Stimulated activated CD4-positive, alpha-beta T cell treated with anti-CD3 and anti-CD28 coated beads, Interleukin-15, amount 100 ng/mL, for 1 hour (primary cell): ENCODE measurements around the gene ERH.
A peak's percentile ranks its signal among the peaks of the same experiment; 100 is the strongest.

ENCODE experiments used
- DNase-seq, 2 donors: peaks; one replicate each; pipeline ENCODE4 v3.0.0-alpha.2; 2020; ENCODE audit warnings: low read depth in 1 of 2, low spot score in 1 of 2

The ERH gene

DNA sequence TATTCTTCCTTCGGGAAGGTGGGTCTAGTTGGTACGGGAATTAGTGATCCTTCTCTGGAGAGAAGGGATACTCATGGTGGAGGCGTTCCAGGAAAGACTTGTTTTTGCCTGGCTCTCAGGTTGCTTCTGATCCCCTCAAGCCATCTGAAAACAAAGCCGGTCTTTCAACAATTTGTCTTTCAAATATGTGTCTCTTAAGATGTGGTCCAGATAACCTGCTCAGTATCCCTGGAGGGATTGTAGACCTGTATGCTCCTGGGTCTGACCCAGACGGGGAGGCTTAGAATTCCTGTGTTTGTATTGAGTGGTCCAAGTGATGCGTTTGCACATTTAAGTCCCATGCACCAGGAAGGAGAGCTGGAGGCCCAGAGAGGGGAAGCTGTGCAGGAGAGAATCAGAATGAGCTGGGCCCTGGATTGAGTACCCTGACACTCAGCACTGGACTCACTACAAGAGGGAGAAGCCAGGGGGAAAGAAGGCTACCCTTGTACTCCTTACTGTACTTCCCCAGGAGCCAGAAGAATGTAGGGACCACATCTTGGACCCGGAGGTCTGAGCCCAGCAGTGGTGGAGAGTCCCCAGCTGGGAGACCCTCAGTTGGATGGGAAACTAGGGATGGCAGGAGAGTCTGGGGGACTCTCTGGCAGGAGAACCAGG is 40.4 kb downstream of the ERH start:
- no peak for DNase-seq

DNA sequence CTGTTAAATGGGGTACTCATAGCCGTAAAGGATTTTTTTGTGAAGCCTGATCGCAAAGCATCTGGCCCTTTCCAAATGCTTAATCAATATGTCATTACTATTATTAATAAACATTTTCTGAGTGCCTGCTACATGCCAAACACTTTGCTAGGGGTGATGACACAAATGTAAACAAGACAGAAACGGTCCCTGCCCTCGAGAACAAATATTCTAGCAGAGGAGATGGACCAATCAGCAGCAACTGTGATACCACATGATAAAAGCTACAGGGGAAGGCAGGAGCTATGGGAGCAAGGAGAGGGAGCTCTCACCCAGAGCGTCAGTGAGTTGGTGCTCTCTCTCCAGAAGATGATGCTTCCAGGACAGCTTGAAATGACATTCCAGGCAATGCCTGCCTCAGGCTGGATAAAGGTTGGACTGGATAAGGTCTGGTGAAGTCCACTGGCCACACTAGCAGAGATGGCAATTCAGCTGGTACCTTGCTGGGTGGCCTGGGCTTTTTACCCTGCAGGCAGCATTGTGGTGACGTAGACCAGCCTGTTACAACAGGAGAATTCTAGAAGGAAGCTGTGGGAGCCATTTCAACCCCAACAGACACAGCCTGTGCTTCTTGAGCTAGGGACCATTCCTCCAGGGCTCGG is 41.1 kb downstream of the ERH start:
- no peak for DNase-seq

DNA sequence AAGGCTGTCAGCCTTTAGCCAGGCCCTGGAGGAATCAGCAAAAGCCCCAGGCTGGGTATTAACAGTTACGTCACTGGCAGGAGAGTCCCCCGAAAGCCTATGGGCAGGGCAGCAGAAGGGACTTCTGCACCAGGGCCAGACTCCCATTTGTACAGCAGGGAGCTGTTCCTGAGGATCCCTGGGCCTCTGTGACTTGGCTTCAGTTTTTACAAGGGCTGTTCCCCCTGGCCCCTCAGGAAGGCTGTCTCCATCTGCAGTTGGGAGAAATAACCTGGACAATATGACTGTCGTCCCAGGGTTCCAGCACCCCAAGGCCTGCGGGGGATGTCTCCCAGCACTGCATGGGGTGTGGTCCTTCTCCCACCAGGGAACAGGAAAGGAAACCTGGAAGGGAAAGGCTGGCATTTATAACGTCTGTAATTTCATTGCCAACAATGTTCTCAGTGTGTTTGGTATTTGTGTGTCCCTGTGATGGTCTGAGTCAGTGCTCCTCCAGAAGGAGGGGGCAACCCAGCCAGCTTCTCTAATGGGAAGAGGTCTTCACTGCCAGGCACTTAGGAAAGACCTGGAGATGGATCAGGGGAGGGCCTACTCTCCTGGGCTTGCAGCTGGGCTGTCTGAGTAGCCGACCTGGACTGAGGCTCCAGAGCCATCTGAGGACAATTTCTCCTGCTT is 42.4 kb downstream of the ERH start:
- DNase-seq: no peak

DNA sequence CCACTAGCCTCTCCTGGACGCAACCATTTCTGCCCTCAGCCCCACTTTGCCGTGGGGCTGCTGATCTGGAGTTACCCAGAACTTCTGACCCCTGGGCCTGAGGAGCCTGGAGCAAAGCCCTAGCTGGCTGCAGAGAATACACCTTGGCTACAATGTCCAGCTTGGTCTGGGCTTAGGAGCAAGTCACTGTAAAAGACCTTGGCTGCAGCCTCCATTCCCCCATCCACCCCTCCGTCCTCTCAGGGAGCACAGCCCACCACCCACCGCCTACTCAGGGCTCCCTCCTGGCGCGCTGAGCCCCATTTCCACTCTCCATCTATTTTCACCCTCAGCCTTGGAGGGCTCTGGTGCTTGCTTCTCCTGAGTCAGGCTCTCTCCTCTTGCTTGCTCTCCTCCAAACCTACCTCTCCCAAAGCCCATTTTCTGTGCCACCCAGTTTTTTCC is 42.9 kb downstream of the ERH start:
- DNase-seq: no peak

- DNase-seq: peak; percentile 23 to 51
Observed at GRCh38 chr14:69354383-69355153, 43.5 kb downstream of the ERH start.

DNA sequence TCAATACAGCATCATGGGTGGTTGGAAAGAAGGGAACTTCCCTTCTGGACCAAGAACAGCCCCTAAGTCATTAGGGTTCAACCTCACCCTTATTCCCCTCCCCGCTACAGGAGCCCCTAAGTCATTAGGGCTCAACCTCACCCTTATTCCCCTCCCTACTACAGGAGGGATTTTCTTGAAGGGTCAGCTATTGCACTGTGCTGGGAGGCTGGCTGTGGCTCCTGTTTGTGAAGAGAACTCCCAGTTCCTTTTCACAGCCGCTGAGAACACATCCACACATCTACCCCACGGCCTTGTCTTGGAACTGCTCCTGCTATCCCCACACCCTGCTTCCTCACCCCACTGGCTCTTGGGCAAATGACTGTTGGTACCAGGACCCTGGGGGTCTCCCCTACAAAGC is 44.9 kb downstream of the ERH start:
- no peak for DNase-seq

DNA sequence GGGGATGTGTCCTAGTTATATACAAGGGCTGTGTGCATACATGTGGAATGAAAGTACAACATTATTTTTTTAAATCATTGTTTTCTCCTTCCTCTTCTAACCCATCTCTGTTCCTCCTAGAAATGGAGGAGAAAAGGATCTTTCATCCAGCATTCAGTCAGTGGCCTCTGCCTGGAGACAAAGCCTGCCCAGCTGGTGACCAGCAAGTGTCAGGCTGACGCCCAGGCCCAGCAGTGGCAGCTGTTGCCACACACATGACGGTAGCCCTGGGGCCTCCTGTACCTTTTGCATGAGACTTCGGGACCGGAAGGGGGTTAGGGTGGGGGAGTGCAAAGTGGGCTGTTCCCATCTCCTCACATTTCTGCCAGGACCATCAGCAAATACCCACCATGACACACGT is 46.2 kb downstream of the ERH start:
- DNase-seq: no peak

- no peak for DNase-seq
Observed at GRCh38 chr14:69351385-69351784, 46.7 kb downstream of the ERH start.

GRCh38 chr14:69350892-69351291 is 47.2 kb downstream of the ERH start:
- no peak for DNase-seq

DNA sequence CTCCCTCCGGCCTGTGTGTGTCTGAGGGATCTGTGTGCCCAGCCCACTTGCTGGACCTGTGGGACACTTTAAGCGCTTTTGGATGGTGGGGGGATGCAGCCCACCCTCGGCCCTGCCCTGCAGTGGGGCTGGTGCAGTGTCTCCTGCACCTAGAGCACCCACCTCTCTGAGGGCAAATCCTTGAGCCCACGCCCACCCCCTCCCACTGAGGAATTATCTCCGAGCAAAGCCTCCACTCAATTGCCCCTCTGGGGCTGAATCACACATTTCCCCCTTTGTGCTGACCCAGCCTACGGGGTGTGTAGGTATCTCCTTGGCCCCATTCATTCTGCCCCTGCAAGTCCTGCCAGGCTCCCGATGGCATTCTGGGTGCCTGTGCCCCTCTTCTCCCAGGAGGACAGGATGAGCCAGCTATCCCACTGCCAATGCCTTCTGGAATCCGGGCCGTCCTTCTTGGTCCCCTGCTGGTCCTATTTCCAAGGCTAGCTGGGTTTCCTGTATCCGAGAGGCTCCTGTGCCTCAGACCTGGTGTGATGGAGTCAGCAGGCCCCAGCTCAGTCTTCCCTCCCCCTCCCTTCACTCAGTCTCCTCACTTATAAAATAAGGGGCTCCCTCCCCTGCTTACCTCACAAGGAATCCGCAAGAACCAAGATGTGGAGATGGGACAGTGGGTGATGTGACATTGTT is 48.9 kb downstream of the ERH start:
- DNase-seq: no peak

- DNase-seq: no peak
Observed at GRCh38 chr14:69346710-69347109, 51.4 kb downstream of the ERH start.

DNA sequence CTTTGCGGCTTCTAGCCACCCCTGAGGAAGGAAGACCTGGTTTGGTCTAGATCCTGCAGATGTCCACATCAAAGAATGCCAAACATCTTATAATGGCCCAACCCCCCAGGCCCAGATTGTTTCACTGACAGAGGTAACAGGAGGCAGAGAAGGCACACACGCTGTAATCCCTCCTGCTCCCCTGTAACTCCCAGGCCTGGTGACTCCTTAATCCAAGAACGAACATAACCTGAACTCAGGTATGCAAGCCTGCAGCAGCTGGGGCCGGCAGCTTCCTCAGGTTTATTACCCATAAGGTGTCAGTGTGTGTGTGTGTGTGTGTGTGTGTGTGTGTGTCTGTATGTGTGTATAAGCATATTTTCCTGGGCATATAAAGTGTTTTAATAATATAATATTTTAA is 52.7 kb downstream of the ERH start:
- no peak for DNase-seq

- DNase-seq: no peak
Observed at GRCh38 chr14:69344171-69344570, 53.9 kb downstream of the ERH start.

GRCh38 chr14:69342928-69343525 is 55.1 kb downstream of the ERH start:
- DNase-seq: no peak

- DNase-seq: no peak
Observed at GRCh38 chr14:69339426-69339825, 58.7 kb downstream of the ERH start.

DNA sequence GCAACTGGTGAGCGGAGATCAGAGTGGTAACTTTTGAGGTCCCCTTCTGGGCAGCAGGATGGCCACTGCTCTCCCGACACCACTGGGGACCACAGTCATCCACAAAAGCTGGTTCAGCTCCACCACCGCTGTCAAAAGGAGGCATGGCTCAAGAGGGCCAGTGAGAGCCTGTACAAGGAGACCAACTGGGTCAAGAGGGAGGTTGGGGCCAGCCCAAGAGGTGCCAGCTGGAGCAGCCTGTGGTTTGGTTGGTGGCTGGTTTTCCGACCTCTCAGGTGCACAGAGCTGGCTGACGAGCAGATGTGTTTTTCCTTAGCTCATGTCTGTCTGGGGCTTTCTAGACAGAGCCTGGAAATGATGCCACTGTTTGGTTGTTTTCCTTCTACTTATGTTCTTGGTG is 60.1 kb downstream of the ERH start:
- no peak for DNase-seq

DNA sequence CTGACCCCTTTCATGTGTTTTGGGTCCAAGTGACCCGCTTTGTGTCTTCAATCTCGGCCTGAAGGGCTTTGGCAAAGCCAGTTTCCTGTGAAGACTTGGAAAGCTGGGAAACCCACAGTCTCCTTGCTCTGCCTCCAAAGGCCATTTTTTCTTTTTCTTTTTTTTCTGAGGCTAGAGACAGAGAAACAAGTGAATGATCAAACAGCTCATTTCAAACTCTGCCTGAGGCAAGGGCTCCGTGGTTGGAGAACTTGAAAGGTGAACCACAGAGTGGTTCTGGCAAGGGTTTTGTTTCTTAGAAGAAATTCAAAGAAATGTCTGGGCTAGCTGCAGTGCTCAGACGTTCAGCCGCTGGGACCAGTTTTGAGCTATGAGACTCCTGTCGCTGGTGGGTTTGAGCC is 62.7 kb downstream of the ERH start:
- DNase-seq: no peak

DNA sequence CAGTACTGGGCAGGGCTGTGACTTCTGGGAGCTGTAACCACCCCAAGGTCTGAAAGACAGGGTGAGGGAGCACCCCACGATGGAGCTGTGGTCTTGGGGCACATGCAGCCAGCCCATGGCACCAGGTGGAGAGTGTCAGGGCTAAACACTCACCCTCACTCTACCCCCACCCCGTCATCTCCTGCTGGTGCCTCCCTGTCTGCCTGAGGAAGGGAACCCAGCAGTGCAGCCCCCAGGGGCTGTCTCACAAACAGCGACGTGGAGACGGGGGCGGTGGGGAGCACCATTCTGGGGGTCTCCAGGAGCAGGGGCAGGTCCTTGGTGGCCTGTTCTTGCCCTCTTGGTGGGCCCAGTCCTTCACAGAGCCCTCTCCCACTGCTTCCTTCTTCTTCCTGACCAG is 63.5 kb downstream of the ERH start:
- DNase-seq: no peak

DNA sequence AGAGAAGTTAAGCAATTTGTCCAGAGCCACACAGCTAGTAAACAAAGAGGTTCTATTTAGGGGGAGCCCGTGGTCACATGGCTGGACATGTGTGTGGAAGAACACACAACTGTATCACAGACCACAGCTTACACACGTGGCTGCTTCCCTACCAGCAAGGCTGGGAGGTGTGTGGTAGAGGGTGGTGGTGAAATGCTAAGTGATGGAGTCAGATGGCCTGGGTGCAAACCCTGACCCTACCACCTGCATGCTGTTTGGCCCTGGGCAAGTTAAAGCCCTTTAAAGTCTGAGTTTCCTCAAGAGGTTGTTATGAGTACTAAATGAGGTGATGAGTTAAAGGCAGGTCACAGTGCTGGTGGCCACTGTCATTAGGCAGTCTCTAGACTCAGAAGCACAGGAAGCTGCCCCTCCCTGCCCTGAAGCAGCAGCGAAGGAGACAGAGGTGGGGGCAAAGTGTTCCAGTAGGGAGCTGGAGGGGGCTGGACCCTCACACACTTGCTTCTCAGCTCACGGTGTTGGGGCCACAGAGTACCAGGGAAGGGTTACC is 64.2 kb downstream of the ERH start:
- DNase-seq: no peak

GRCh38 chr14:69332782-69333395 is 65.2 kb downstream of the ERH start:
- DNase-seq: no peak
